ENCODE data around the gene TMEM92.

- TF ChIP-seq CTCF (IDR thresholded peaks at IDR 0.05) (no peak), ZFX (IDR thresholded peaks at IDR 0.05; ENCODE audit: borderline replicate concordance) (no peak)
Measured at GRCh38 chr17:50308666-50309065, 34.4 kb downstream of the TMEM92 start.
